ENCODE measurements around the gene NF2. TPM values are rescaled to one million over a fixed set of nuclear protein-coding genes. Genes with fewer than 3 reads are reported as not detected.

NF2 gene
- total RNA-seq, 2 donors from 2014 or later = 28.5 to 59.9 TPM

DNA sequence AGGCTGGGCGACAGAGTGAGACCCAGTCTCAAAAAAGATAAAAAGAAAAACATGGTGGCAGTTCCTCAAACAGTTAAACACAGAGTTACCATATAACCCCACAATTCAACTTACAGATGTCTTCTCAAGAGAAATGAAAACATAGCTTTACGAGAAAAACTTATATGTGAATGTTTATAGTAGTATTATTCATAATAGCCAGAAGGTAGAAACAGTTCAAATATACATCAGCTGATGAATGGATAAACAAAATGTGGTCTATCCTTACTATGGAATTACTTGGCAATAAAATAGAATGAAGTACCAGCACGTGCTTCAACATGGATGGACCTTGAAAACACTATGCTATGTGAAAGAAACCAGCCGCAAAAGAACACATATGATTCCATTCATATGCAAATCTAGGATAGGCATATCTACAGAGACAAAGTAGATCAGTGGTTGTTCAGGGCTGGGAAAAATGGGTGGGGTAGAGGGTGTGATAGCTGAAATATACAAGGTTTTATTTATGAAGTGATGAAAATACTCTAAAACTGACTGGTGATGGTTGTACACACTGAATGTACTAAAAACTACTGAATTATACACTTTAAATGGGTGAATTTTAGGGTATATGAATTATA lies 12.4 kb downstream of the NF2 start:
- Mint-ChIP-seq H3K4me3 (no peak overlapping the region), H3K9me3 (no peaks in the 10 kb centered on the region), H3K27me3 (no peaks in the 10 kb centered on the region), H3K36me3 (ENCODE audit: low read depth) (no peaks in the 10 kb centered on the region), H3K4me1 (peaks cover 23% of the 10 kb centered on the region), H3K27ac (no peak overlapping the region)
- no peak for ATAC-seq (replicated peaks)

GRCh38 chr22:29617922-29618629 lies 14.6 kb downstream of the NF2 start:
- H3K4me1 Mint-ChIP-seq = peaks cover 35% of the 10 kb centered on the region
- H3K4me3 Mint-ChIP-seq = peak overlapping the region; percentile 50
- no peaks in the 10 kb centered on the region for H3K36me3 Mint-ChIP-seq (ENCODE audit: low read depth)
- ATAC-seq (replicated peaks) = peak; percentile 91
- H3K27me3 Mint-ChIP-seq = no peaks in the 10 kb centered on the region
- H3K27ac Mint-ChIP-seq = peak overlapping the region; percentile 74
- H3K9me3 Mint-ChIP-seq = no peaks in the 10 kb centered on the region

GRCh38 chr22:29621761-29622526 lies 18.5 kb downstream of the NF2 start:
- ATAC-seq (replicated peaks) = peak; percentile 38
- H3K9me3 Mint-ChIP-seq = no peaks in the 10 kb centered on the region
- no peaks in the 10 kb centered on the region for H3K27me3 Mint-ChIP-seq
- H3K4me3 Mint-ChIP-seq = peak overlapping the region; percentile 28
- H3K27ac Mint-ChIP-seq = peak overlapping the region; percentile 44
- H3K36me3 Mint-ChIP-seq (ENCODE audit: low read depth) = no peaks in the 10 kb centered on the region
- peaks cover 56% of the 10 kb centered on the region for H3K4me1 Mint-ChIP-seq

- Mint-ChIP-seq H3K27me3 (no peaks in the 10 kb centered on the region), H3K36me3 (ENCODE audit: low read depth) (no peaks in the 10 kb centered on the region), H3K4me3 (peak overlapping the region; percentile 49), H3K9me3 (no peaks in the 10 kb centered on the region), H3K27ac (peak overlapping the region; percentile 64), H3K4me1 (peaks cover 46% of the 10 kb centered on the region)
- ATAC-seq (replicated peaks) = no peak
Measured at GRCh38 chr22:29623059-29623458, 19.6 kb downstream of the NF2 start.

DNA sequence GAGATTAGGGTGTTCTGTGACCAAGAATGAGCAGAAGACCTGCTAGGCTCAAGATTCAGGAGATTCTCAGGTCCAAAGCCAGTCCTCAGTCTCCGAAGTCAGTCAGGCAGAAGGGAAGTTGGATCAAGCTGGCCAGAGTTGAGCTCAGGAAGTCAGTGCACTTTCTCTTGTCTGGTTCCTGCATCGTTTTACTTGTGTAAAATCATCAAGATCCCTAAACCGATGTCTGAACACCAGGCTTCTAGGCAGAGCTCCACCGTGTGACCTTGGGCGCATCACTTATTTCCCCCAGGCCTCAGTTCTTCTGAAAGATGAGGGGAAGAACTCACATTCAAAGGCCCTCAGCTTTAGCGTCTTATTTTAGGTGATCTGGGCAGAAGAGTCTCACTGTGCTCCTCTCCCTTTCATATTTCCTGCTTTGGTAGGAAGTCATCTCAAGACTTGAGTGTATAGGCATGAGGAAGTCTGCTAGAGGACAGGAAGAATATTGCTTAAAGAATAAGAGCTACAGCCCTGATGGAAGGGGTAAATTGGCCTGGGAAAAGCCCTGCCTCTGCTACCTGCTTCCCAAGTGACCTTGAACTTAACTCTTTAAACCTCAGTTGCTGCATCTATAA lies 20.2 kb downstream of the NF2 start:
- Mint-ChIP-seq H3K27ac (peak overlapping the region; percentile 64), H3K36me3 (ENCODE audit: low read depth) (no peaks in the 10 kb centered on the region), H3K9me3 (no peaks in the 10 kb centered on the region), H3K4me1 (peaks cover 44% of the 10 kb centered on the region), H3K27me3 (no peaks in the 10 kb centered on the region), H3K4me3 (peak overlapping the region; percentile 49)
- ATAC-seq (replicated peaks) = peak; percentile 34

DNA sequence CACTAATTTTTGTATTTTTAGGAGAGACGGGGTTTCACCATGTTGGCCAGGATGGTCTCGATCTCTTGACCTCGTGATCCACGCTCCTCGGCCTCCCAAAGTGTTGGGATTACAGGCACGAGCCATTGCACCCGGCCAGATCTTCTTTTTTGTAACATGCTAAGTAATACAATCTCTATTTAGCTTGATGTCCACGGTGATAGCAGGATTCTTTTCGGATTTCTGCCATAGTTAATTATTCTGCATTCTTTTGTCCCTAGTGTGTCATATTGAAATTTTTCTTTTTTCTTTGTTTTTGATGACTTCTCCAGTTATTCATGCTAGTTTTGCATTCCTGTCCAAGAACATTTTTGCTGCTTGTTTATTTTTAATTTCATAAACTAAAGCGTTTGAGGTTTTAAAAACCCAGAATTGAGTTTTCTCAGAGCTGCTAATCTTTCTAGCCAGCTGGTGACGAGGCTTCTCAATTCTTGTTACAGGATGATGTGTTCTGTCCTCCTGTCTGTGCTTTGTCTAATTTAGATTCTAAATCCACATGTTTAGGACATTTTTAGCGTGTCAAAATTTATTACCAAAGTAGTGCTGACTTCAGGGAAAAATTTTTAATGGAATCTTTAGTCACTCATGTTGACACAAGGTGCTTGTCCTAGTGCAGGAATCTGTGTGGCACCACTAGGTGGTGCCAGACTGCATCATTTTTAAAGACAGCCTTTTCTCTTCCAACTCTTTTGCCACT lies 21.8 kb downstream of the NF2 start:
- no peaks in the 10 kb centered on the region for H3K27me3 Mint-ChIP-seq
- H3K4me1 Mint-ChIP-seq = peaks cover 48% of the 10 kb centered on the region
- peak overlapping the region; percentile 64 for H3K27ac Mint-ChIP-seq
- H3K9me3 Mint-ChIP-seq = no peaks in the 10 kb centered on the region
- ATAC-seq (replicated peaks) = peak; percentile 47
- H3K4me3 Mint-ChIP-seq = peak overlapping the region; percentile 49
- no peaks in the 10 kb centered on the region for H3K36me3 Mint-ChIP-seq (ENCODE audit: low read depth)

DNA sequence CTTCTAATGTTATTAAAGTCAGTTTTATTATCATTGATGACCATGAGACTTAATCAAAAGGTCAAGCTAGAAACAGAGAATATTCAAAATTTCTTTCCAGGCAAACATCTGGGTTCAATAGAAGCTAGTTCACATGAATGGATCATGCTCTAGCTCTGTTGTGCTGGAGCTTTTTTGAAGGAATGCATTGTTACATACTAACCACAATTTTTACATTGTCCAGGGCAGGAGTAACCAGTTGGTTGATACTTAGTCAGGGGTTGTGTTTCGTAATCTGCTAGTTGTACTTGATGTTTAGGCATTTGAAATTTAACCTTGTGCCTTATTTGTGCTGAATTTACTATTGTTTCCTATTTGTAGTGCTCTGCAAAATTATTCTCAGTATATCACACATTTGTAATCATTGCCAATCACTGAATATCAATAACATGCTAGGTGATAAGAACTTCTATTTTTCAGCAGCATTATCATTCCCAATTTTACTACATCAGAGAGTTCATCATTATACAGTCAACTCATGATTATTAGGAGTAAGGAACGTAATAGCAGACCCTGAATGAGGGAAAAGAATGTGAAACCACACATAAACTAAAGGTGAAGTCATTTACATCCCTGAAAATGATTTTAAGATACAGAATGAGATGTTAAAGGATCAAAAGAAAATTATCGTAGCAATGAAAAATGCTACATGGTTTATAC lies 23.2 kb downstream of the NF2 start:
- Mint-ChIP-seq H3K4me1 (peaks cover 47% of the 10 kb centered on the region), H3K27ac (no peak overlapping the region), H3K36me3 (ENCODE audit: low read depth) (no peaks in the 10 kb centered on the region), H3K4me3 (no peak overlapping the region), H3K27me3 (no peaks in the 10 kb centered on the region), H3K9me3 (no peaks in the 10 kb centered on the region)
- ATAC-seq (replicated peaks) = no peak

GRCh38 chr22:29627196-29627535 lies 23.7 kb downstream of the NF2 start:
- H3K4me3 Mint-ChIP-seq = no peak overlapping the region
- H3K27me3 Mint-ChIP-seq = no peaks in the 10 kb centered on the region
- H3K4me1 Mint-ChIP-seq = peaks cover 47% of the 10 kb centered on the region
- H3K36me3 Mint-ChIP-seq (ENCODE audit: low read depth) = no peaks in the 10 kb centered on the region
- H3K27ac Mint-ChIP-seq = no peak overlapping the region
- H3K9me3 Mint-ChIP-seq = no peaks in the 10 kb centered on the region
- no peak for ATAC-seq (replicated peaks)

- no peak overlapping the region for H3K4me3 Mint-ChIP-seq
- no peak overlapping the region for H3K27ac Mint-ChIP-seq
- H3K4me1 Mint-ChIP-seq = peaks cover 48% of the 10 kb centered on the region
- H3K27me3 Mint-ChIP-seq = no peaks in the 10 kb centered on the region
- no peaks in the 10 kb centered on the region for H3K36me3 Mint-ChIP-seq (ENCODE audit: low read depth)
- ATAC-seq (replicated peaks) = no peak
- H3K9me3 Mint-ChIP-seq = no peaks in the 10 kb centered on the region
Measured at GRCh38 chr22:29628996-29629902, 25.8 kb downstream of the NF2 start.

DNA sequence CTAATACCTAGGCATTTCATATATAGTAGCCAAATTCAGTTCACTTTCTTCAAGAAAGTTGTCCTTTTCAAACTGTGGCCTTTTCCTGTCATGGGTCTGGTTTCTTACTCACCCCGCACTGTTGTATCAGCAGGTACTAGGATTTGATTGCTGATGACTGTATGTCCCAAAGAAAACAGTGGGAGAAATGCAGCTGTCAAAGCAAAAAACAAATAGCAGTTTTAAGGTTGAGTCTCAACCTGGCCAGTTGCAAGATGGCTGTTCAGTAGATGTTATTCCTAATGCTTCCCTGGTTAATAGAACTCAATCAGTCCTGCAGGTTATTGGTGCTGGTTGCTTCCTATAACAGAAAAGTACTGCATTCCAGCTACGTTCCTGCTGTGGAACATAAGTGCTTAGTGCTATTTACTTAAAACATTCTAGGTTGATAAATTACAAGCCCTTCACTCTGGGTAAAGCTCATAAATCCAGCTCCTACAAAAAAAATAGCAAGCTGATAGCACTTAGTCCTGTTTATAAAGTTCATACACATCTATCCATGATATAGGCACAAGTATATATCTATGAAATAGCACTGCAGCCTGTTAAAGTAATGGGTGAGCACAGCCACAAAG lies 26.6 kb downstream of the NF2 start:
- Mint-ChIP-seq H3K27ac (no peak overlapping the region), H3K36me3 (ENCODE audit: low read depth) (no peaks in the 10 kb centered on the region)

DNA sequence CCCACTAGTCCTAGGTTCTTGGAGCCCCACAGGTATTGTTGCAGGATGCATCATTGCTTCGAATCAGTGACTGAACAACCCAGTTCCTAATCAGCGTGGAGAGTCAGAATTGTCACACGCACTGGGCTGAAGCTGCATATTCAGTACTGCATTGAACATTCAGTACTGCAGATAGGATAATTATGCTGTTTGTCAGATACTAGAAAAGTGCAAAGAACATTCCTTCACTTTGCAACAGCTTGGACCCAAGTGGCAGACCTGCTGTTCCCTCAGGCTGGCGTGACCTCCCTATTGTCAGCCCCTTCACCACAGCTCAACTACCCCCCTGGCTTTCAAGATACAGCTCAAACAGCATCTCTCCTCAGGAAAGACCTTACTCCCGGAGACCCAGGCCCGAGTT lies 27.6 kb downstream of the NF2 start:
- Mint-ChIP-seq H3K27me3 (no peaks in the 10 kb centered on the region), H3K4me3 (no peak overlapping the region), H3K36me3 (ENCODE audit: low read depth) (no peaks in the 10 kb centered on the region), H3K27ac (no peak overlapping the region), H3K4me1 (peaks cover 36% of the 10 kb centered on the region), H3K9me3 (no peaks in the 10 kb centered on the region)
- ATAC-seq (replicated peaks) = no peak

More for the DNA sequence above, 26.6 kb downstream of the NF2 start:
- H3K27me3 Mint-ChIP-seq = no peaks in the 10 kb centered on the region
- peaks cover 41% of the 10 kb centered on the region for H3K4me1 Mint-ChIP-seq
- no peaks in the 10 kb centered on the region for H3K9me3 Mint-ChIP-seq
- no peak for ATAC-seq (replicated peaks)
- no peak overlapping the region for H3K4me3 Mint-ChIP-seq

- Mint-ChIP-seq H3K4me1 (peaks cover 36% of the 10 kb centered on the region), H3K27ac (no peak overlapping the region), H3K9me3 (no peaks in the 10 kb centered on the region), H3K4me3 (no peak overlapping the region), H3K36me3 (ENCODE audit: low read depth) (no peaks in the 10 kb centered on the region), H3K27me3 (no peaks in the 10 kb centered on the region)
- no peak for ATAC-seq (replicated peaks)
Measured at GRCh38 chr22:29631725-29632124, 28.3 kb downstream of the NF2 start.
